KMS-11 (cell line): Measurements from ENCODE around the gene MYEOV.

Experiments
- H2AFZ ChIP-seq: fragments of 200-600 bp; sonication (generic); 2 replicates; pipeline ENCODE4 v1.6.1; 2016; ENCODE audit warnings: antibody characterized with exemption, mixed run types, low read depth
- H3K27ac ChIP-seq: fragments of 200-600 bp; sonication (generic); 2 replicates; pipeline ENCODE4 v1.6.1; 2016; ENCODE audit warnings: mild to moderate bottlenecking, mixed run types
- H3K27me3 ChIP-seq: fragments of 200-600 bp; sonication (generic); 2 replicates; pipeline ENCODE4 v1.6.1; 2017; ENCODE audit warnings: mild to moderate bottlenecking, low read depth, mixed run types, moderate library complexity; ENCODE audit not compliant: insufficient read depth
- H3K36me3 ChIP-seq: fragments of 200-600 bp; sonication (generic); 2 replicates; pipeline ENCODE4 v1.6.1; 2017; ENCODE audit warnings: mild to moderate bottlenecking, mixed run types; ENCODE audit not compliant: insufficient read depth
- H3K4me1 ChIP-seq: fragments of 200-600 bp; sonication (generic); 2 replicates; pipeline ENCODE4 v1.6.1; 2016; ENCODE audit warnings: mild to moderate bottlenecking, low read depth, mixed run types; ENCODE audit not compliant: poor library complexity, severe bottlenecking
- H3K4me2 ChIP-seq: fragments of 200-600 bp; sonication (generic); 2 replicates; pipeline ENCODE4 v1.7.0; 2016; ENCODE audit warnings: mild to moderate bottlenecking, mixed run types
- H3K4me3 ChIP-seq: fragments of 200-600 bp; sonication (generic); IDR thresholded peaks from 2 replicates; pipeline ENCODE4 v1.6.1; 2017; ENCODE audit warnings: low read depth, low read length, mixed read lengths; ENCODE audit not compliant: insufficient read depth
- H3K79me2 ChIP-seq: fragments of 200-600 bp; sonication (generic); 2 replicates; pipeline ENCODE4 v1.6.1; 2016; ENCODE audit warnings: low read depth, mixed run types; ENCODE audit not compliant: insufficient read depth
- H3K9ac ChIP-seq: fragments of 200-600 bp; sonication (generic); 2 replicates; pipeline ENCODE4 v1.6.1; 2016; ENCODE audit warnings: mild to moderate bottlenecking, mixed run types
- H4K20me1 ChIP-seq: fragments of 200-600 bp; sonication (generic); 2 replicates; pipeline ENCODE4 v1.6.1; 2016; ENCODE audit warnings: mild to moderate bottlenecking, mixed run types; ENCODE audit not compliant: insufficient read depth
- CTCF ChIP-seq: fragments of 200-600 bp; sonication (generic); conservative IDR thresholded peaks from 2 replicates; pipeline ENCODE4 v1.6.1; 2017; ENCODE audit warnings: low read depth, mild to moderate bottlenecking, antibody characterized with exemption, low read length, moderate library complexity, mixed read lengths

MYEOV gene

GRCh38 chr11:69284081-69284511, 9.9 kb upstream of the MYEOV start:
- Histone ChIP-seq H3K4me1 (no peaks in the 10 kb centered on the region), H3K9ac (no peak overlapping the region), H2AFZ (no peak overlapping the region), H3K4me2 (no peak overlapping the region), H3K27me3 (peaks cover 21% of the 10 kb centered on the region; the same call in 1 of the 2 replicates), H3K4me3 (no peak overlapping the region), H3K36me3 (no peaks in the 10 kb centered on the region), H3K79me2 (no peaks in the 10 kb centered on the region), H4K20me1 (no peaks in the 10 kb centered on the region), H3K27ac (no peak overlapping the region)
- TF ChIP-seq CTCF: no peak

GRCh38 chr11:69285091-69285490, 8.9 kb upstream of the MYEOV start:
- TF ChIP-seq CTCF: no peak
- no peak overlapping the region for H2AFZ ChIP-seq
- H3K4me3 ChIP-seq: no peak overlapping the region
- no peak overlapping the region for H3K4me2 ChIP-seq
- no peak overlapping the region for H3K9ac ChIP-seq
- H3K79me2 ChIP-seq: no peaks in the 10 kb centered on the region
- H3K27me3 ChIP-seq: peaks cover 22% of the 10 kb centered on the region; the same call in 1 of the 2 replicates
- no peak overlapping the region for H3K27ac ChIP-seq
- H3K36me3 ChIP-seq: no peaks in the 10 kb centered on the region
- no peaks in the 10 kb centered on the region for H4K20me1 ChIP-seq
- no peaks in the 10 kb centered on the region for H3K4me1 ChIP-seq

GRCh38 chr11:69285766-69286165, 8.2 kb upstream of the MYEOV start:
- no peak overlapping the region for H3K4me3 ChIP-seq
- no peak for TF ChIP-seq CTCF
- H3K27ac ChIP-seq: no peak overlapping the region
- peaks cover 22% of the 10 kb centered on the region; the same call in 1 of the 2 replicates for H3K27me3 ChIP-seq
- H3K36me3 ChIP-seq: no peaks in the 10 kb centered on the region
- H2AFZ ChIP-seq: no peak overlapping the region
- no peaks in the 10 kb centered on the region for H3K4me1 ChIP-seq
- H4K20me1 ChIP-seq: no peaks in the 10 kb centered on the region
- no peak overlapping the region for H3K4me2 ChIP-seq
- no peak overlapping the region for H3K9ac ChIP-seq
- H3K79me2 ChIP-seq: no peaks in the 10 kb centered on the region

- Histone ChIP-seq H2AFZ (no peak overlapping the region), H3K9ac (no peak overlapping the region), H3K27me3 (peaks cover 22% of the 10 kb centered on the region; the same call in 1 of the 2 replicates), H3K36me3 (no peaks in the 10 kb centered on the region), H3K79me2 (no peaks in the 10 kb centered on the region), H3K27ac (no peak overlapping the region), H4K20me1 (no peaks in the 10 kb centered on the region), H3K4me3 (no peak overlapping the region), H3K4me2 (no peak overlapping the region), H3K4me1 (no peaks in the 10 kb centered on the region)
- TF ChIP-seq CTCF: no peak
Observed at GRCh38 chr11:69286374-69287371, 7.3 kb upstream of the MYEOV start.
